ENCODE results near the gene MPZL2. TPM values are rescaled to one million over a fixed set of nuclear protein-coding genes. Genes with fewer than 3 reads are reported as not detected.

The MPZL2 gene
- total RNA-seq, 1 donor from 2014 or later: 28.6 TPM

Other genes with a start within 250 kb of the MPZL2 start
- gene TMPRSS4, start 187.2 kb downstream of the MPZL2 start, total RNA-seq: 2.4 and 29.2 TPM in 2 replicates
- not detected in 2 replicates for gene SMIM35, start 177.3 kb downstream of the MPZL2 start, total RNA-seq
- gene SCN4B, start 111.5 kb downstream of the MPZL2 start, total RNA-seq: 0.15 and 0.35 TPM in 2 replicates
- gene SCN2B, start 87.7 kb downstream of the MPZL2 start, total RNA-seq: 0.35 and 1.2 TPM in 2 replicates
- gene JAML, start 39.3 kb downstream of the MPZL2 start, total RNA-seq: not detected in 2 replicates
- gene MPZL3, start 11.9 kb downstream of the MPZL2 start, total RNA-seq: 15.8 and 41.8 TPM in 2 replicates
- gene CD3E, start 40.4 kb upstream of the MPZL2 start, total RNA-seq: not detected in 2 replicates
- not detected in 2 replicates for gene CD3D, start 78.4 kb upstream of the MPZL2 start, total RNA-seq
- not detected in 2 replicates for gene CD3G, start 80.0 kb upstream of the MPZL2 start, total RNA-seq
- 34.0 and 42.2 TPM in 2 replicates for gene UBE4A, start 95.3 kb upstream of the MPZL2 start, total RNA-seq
- 43.4 and 56.4 TPM in 2 replicates for gene ATP5MG, start 137.3 kb upstream of the MPZL2 start, total RNA-seq
- gene KMT2A, start 172.2 kb upstream of the MPZL2 start, total RNA-seq: 37.0 and 110 TPM in 2 replicates

Data from renal cortical epithelial cell (primary cell).